K562 (cell line): ENCODE data around the gene SLMAP.

Experiments used
- BCLAF1 ChIP-seq, 2 experiments: fragments of 450-650 bp in 1 of 2; IDR thresholded peaks; 2 replicates each; pipeline ENCODE4 v1.6.1; 2011 to 2017; ENCODE audit warnings: low read depth in 2 of 2, antibody characterized with exemption in 1 of 2, borderline replicate concordance in 1 of 2, low read length in 1 of 2, mild to moderate bottlenecking in 1 of 2, mixed read lengths in 1 of 2; ENCODE audit not compliant: control insufficient read depth in 1 of 2
- FOS ChIP-seq: IDR thresholded peaks from 3 replicates; pipeline ENCODE4 v1.6.1; 2011; ENCODE audit not compliant: insufficient read length; ENCODE audit errors: extremely low read depth
- NR1H2 ChIP-seq: sonication (generic); formaldehyde crosslinking; IDR thresholded peaks from 2 replicates; pipeline ENCODE4 v1.4.0; 2020; ENCODE audit warnings: mild to moderate bottlenecking, missing genetic modification reagents
- TAF7 ChIP-seq: fragments of 450-650 bp; IDR thresholded peaks from 2 replicates; pipeline ENCODE4 v1.6.1; 2016; ENCODE audit warnings: missing genetic modification characterization, missing compliant biosample characterization

- TF ChIP-seq TAF7 (tag) (no peak), NR1H2 (CRISPR knock-in tag) (no peak), FOS (no peak), BCLAF1 (IDR thresholded peaks at IDR 0.05; ENCODE audit: borderline replicate concordance in 1 of 2, control insufficient read depth in 1 of 2, low read depth in 2 of 2, low read length in 1 of 2) (no peak)
Observed at GRCh38 chr3:57749542-57749941, 6.6 kb upstream of the SLMAP start.
